ENCODE data around the gene SETD5. TPM values are rescaled to one million over a fixed set of nuclear protein-coding genes. Genes with fewer than 3 reads are reported as not detected.
"Not testable (repeated sequence)": the region's sequence is repeated elsewhere in the genome, so short reads cannot be mapped to it uniquely, and the experiment has no call there.

Gene SETD5
- total and polyA plus RNA-seq, 9 donors = 30.8 to 140 (median 97.6) TPM

- no peak for TF ChIP-seq POLR2A (IDR thresholded peaks at IDR 0.05)
- no peak for TF ChIP-seq CTCF (IDR thresholded peaks at IDR 0.05)
- TF ChIP-seq EP300 (IDR thresholded peaks at IDR 0.05) = no peak
- H3K4me1 ChIP-seq (ENCODE audit: insufficient read depth) = no peaks in the 10 kb centered on the region
- DNase-seq = no peak
- WGBS, 3 donors = 92 to 94% (median 94%) methylated on average over 5 of the region's 5 CpGs
- H3K36me3 ChIP-seq = no peaks in the 10 kb centered on the region
- H3K27ac ChIP-seq = no peak overlapping the region
- no peaks in the 10 kb centered on the region for H3K9me3 ChIP-seq
- H3K27me3 ChIP-seq = no peaks in the 10 kb centered on the region
- no peak overlapping the region for H3K4me3 ChIP-seq
- intact Hi-C loops (cut with DNase I) = loop anchor here in 1 of 4 donors (10.0 kb wide), 1 partner anchor 92 kb away; no protein-coding TSS in a partner anchor
Measured at GRCh38 chr3:9476935-9477334, 79.5 kb downstream of the SETD5 start.

GRCh38 chr3:9480265-9480664 lies 82.8 kb downstream of the SETD5 start:
- Histone ChIP-seq H3K27ac (no peak overlapping the region), H3K4me1 (ENCODE audit: insufficient read depth) (no peaks in the 10 kb centered on the region), H3K27me3 (no peaks in the 10 kb centered on the region), H3K36me3 (no peaks in the 10 kb centered on the region), H3K9me3 (no peaks in the 10 kb centered on the region), H3K4me3 (no peak overlapping the region)
- DNase-seq = no peak
- WGBS, 3 donors = 90 to 96% (median 96%) methylated on average over 1 of the region's 1 CpG
- no peak for TF ChIP-seq EP300 (IDR thresholded peaks at IDR 0.05)
- no peak for TF ChIP-seq CTCF (IDR thresholded peaks at IDR 0.05)
- no peak for TF ChIP-seq POLR2A (IDR thresholded peaks at IDR 0.05)
- intact Hi-C loops (cut with DNase I) = no loop called here

GRCh38 chr3:9485248-9485647 lies 87.8 kb downstream of the SETD5 start:
- intact Hi-C loops (cut with DNase I) = no loop called here
- no peaks in the 10 kb centered on the region for H3K36me3 ChIP-seq
- WGBS, 3 donors = 98 to 100% (median 100%) methylated on average over 1 of the region's 1 CpG

GRCh38 chr3:9491506-9491905 lies 94.1 kb downstream of the SETD5 start:
- 45 to 52% (median 51%) methylated on average over 3 of the region's 3 CpGs for WGBS, 3 donors
- H3K27ac ChIP-seq = no peak overlapping the region
- H3K36me3 ChIP-seq = no peaks in the 10 kb centered on the region
- intact Hi-C loops (cut with DNase I) = no loop called here
- DNase-seq = no peak
- H3K9me3 ChIP-seq = no peaks in the 10 kb centered on the region
- H3K4me3 ChIP-seq = no peak overlapping the region
- H3K4me1 ChIP-seq (ENCODE audit: insufficient read depth) = no peaks in the 10 kb centered on the region
- TF ChIP-seq POLR2A (IDR thresholded peaks at IDR 0.05) (no peak), CTCF (IDR thresholded peaks at IDR 0.05) (no peak)
- no peaks in the 10 kb centered on the region for H3K27me3 ChIP-seq

More at GRCh38 chr3:9485248-9485647, 87.8 kb downstream of the SETD5 start:
- H3K9me3 ChIP-seq = no peaks in the 10 kb centered on the region
- TF ChIP-seq EP300 (IDR thresholded peaks at IDR 0.05) (no peak), POLR2A (IDR thresholded peaks at IDR 0.05) (no peak), CTCF (IDR thresholded peaks at IDR 0.05) (no peak)
- DNase-seq = no peak
- H3K4me3 ChIP-seq = no peak overlapping the region
- no peak overlapping the region for H3K27ac ChIP-seq
- no peaks in the 10 kb centered on the region for H3K4me1 ChIP-seq (ENCODE audit: insufficient read depth)
- H3K27me3 ChIP-seq = no peaks in the 10 kb centered on the region

- H3K4me3 ChIP-seq; DNase-seq; H3K4me1 ChIP-seq (ENCODE audit: insufficient read depth); H3K9me3 ChIP-seq; H3K36me3 ChIP-seq; intact Hi-C loops (cut with DNase I); H3K27me3 ChIP-seq; H3K27ac ChIP-seq: not testable (repeated sequence)
- WGBS, 3 donors = 90 to 92% (median 92%) methylated on average over 15 of the region's 15 CpGs
Measured at GRCh38 chr3:9494036-9494435, 96.6 kb downstream of the SETD5 start.
